GM23248 (cell line): ENCODE data around the gene KLHL4. TPM values are rescaled to one million over a fixed set of nuclear protein-coding genes. Genes with fewer than 3 reads are reported as not detected.

Source experiments
- DNase-seq: peaks from one replicate; pipeline ENCODE4 v3.0.0-alpha.2; 2015
- H2AFZ ChIP-seq: fragments of 200-600 bp; sonication (generic); 2 replicates; pipeline ENCODE4 v1.6.1; 2016; ENCODE audit warnings: antibody characterized with exemption
- H3F3A ChIP-seq: fragments of 200-600 bp; sonication (generic); 2 replicates; pipeline ENCODE4 v1.6.1; 2016; ENCODE audit warnings: mild to moderate bottlenecking, antibody characterized with exemption, mixed run types; ENCODE audit not compliant: insufficient read depth
- H3K27ac ChIP-seq: fragments of 200-600 bp; sonication (generic); 2 replicates; pipeline ENCODE4 v1.5.1; 2016; ENCODE audit warnings: mild to moderate bottlenecking
- H3K27me3 ChIP-seq: fragments of 200-600 bp; sonication (generic); replicated peaks from 2 replicates; pipeline ENCODE4 v1.6.1; 2016; ENCODE audit warnings: mild to moderate bottlenecking; ENCODE audit not compliant: insufficient read depth
- H3K36me3 ChIP-seq: fragments of 200-600 bp; sonication (generic); 2 replicates; pipeline ENCODE4 v1.6.1; 2016; ENCODE audit warnings: low read depth, mild to moderate bottlenecking
- H3K4me1 ChIP-seq: fragments of 200-600 bp; sonication (generic); 2 replicates; pipeline ENCODE4 v1.6.1; 2016; ENCODE audit warnings: mild to moderate bottlenecking; ENCODE audit not compliant: insufficient read depth
- H3K4me2 ChIP-seq: fragments of 200-600 bp; sonication (generic); one replicate; pipeline ENCODE4 v1.6.1; 2016; ENCODE audit warnings: mild to moderate bottlenecking; ENCODE audit not compliant: unreplicated experiment
- H3K4me3 ChIP-seq: fragments of 200-600 bp; sonication (generic); 2 replicates; pipeline ENCODE4 v1.5.1; 2016; ENCODE audit warnings: mild to moderate bottlenecking
- H3K79me2 ChIP-seq: fragments of 200-600 bp; sonication (generic); 2 replicates; pipeline ENCODE4 v1.6.1; 2016; ENCODE audit warnings: mild to moderate bottlenecking; ENCODE audit not compliant: insufficient read depth
- H3K9ac ChIP-seq: fragments of 200-600 bp; sonication (generic); 2 replicates; pipeline ENCODE4 v1.6.1; 2016; ENCODE audit warnings: mild to moderate bottlenecking
- H3K9me2 ChIP-seq: fragments of 200-600 bp; sonication (generic); 2 replicates; pipeline ENCODE4 v1.6.1; 2016; ENCODE audit warnings: mixed run types, mild to moderate bottlenecking, moderate library complexity; ENCODE audit not compliant: insufficient read depth
- H3K9me3 ChIP-seq: fragments of 200-600 bp; sonication (generic); one replicate; pipeline ENCODE4 v1.6.1; 2017; ENCODE audit warnings: low read depth
- H4K20me1 ChIP-seq: fragments of 200-600 bp; sonication (generic); 2 replicates; pipeline ENCODE4 v1.6.0; 2016; ENCODE audit not compliant: insufficient read depth
- EZH2 ChIP-seq: fragments of 200-600 bp; sonication (generic); IDR thresholded peaks from 2 replicates; pipeline ENCODE4 v1.6.1; 2018; ENCODE audit warnings: antibody characterized with exemption, mild to moderate bottlenecking; ENCODE audit not compliant: insufficient read depth, poor library complexity, severe bottlenecking
- EZH2phosphoT487 ChIP-seq: fragments of 200-600 bp; sonication (generic); IDR thresholded peaks from 2 replicates; pipeline ENCODE4 v1.6.1; 2018; ENCODE audit warnings: antibody characterized with exemption, moderate library complexity, mild to moderate bottlenecking, low read depth; ENCODE audit not compliant: insufficient read depth
- WGBS, 2 experiments: methylation state at CpG; one replicate each; pipeline ENCODE4 v1.1.6; 2015 to 2017; ENCODE audit warnings: low lambda C conversion rate in 2 of 2, low coverage in 1 of 2; ENCODE audit errors: missing lambda C conversion rate in 2 of 2; 5-methylcytosine and 5-hydroxymethylcytosine counted together
- in situ Hi-C: fragments of 300-500 bp; cut with MboI; formaldehyde crosslinking; loops from 2 replicates; pipeline ENCODE4 v1.15.0; 2020
- polyA plus RNA-seq: library from polyadenylated mRNA; unstranded; fragments of >200 nt; fragmentation: Nextera tagmentation; extraction: Ambion mirVana; gene quantifications from 2 replicates; pipeline ENCODE4 v1.2.1, GENCODE V29; 2016
- total RNA-seq: library from RNA; depleted of rRNA; stranded (reverse); fragments of >200 nt; shearing (Covaris generic); gene quantifications from 2 replicates; pipeline ENCODE4 v1.2.3, GENCODE V29; 2014

The KLHL4 gene
- total and polyA plus RNA-seq, 2 experiments from 2014 or later: 0.11 TPM; not detected in 1

DNA sequence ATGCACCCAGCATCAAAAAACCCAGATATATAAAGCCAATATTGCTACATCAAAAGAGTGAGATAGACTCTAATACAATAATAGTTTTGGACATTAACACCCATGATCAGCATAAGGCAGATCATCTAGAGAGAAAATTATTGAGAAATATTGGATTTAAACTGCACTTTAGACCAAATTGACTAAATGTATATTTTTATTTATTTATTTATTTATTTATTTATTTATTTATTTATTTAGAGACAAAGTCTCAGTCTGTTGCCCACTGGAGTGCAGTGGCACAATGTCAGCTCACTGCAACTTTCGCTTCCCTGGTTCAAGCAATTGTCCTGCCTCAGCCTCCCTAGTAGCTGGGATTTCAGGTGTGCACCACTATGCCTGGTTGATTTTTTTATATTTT, 193.0 kb downstream of the KLHL4 start:
- Histone ChIP-seq H3K36me3 (no peaks in the 10 kb centered on the region), H3K79me2 (no peaks in the 10 kb centered on the region), H3K9ac (no peak overlapping the region), H2AFZ (no peak overlapping the region), H3K4me1 (no peaks in the 10 kb centered on the region), H3K4me3 (no peak overlapping the region), H3K4me2 (no peak overlapping the region), H4K20me1 (no peaks in the 10 kb centered on the region), H3F3A (no peaks in the 10 kb centered on the region), H3K27ac (no peak overlapping the region), H3K9me2 (no peaks in the 10 kb centered on the region), H3K27me3 (no peaks in the 10 kb centered on the region), H3K9me3 (no peaks in the 10 kb centered on the region)
- in situ Hi-C loops: no loop called here
- no peak for TF ChIP-seq EZH2
- TF ChIP-seq EZH2phosphoT487: no peak
- DNase-seq: no peak
- 23 to 38% methylated on average over 1 of the region's 1 CpG for WGBS, 2 experiments
